HepG2 (cell line): ENCODE results near the gene NUBP2.

Experiments used
- FIP1L1 ChIP-seq: fragments of 200-400 bp; formaldehyde crosslinking; IDR thresholded peaks from 2 replicates; pipeline ENCODE4 v1.6.1; 2018; ENCODE audit warnings: low read depth, mild to moderate bottlenecking, low read length, moderate library complexity, borderline replicate concordance; ENCODE audit not compliant: insufficient read depth
- HHEX ChIP-seq: IDR thresholded peaks from 2 replicates; pipeline ENCODE4 v1.6.1; 2016; ENCODE audit warnings: control low read depth
- JUND ChIP-seq: sonication (generic); formaldehyde crosslinking; IDR thresholded peaks from 2 replicates; pipeline ENCODE4 v1.8.0; 2022; ENCODE audit warnings: mild to moderate bottlenecking, missing genetic modification reagents
- SOX6 ChIP-seq, 2 experiments: fragments of 450-650 bp in 1 of 2; sonication (generic) in 1 of 2; formaldehyde crosslinking in 1 of 2; IDR thresholded peaks; 2 replicates each; pipeline versions ENCODE4 v1.4.0 to v1.6.1; 2017 to 2020; ENCODE audit warnings: antibody characterized with exemption in 1 of 2, mild to moderate bottlenecking in 1 of 2, missing genetic modification reagents in 1 of 2
- SRSF1 ChIP-seq: fragments of 200-400 bp; formaldehyde crosslinking; optimal IDR thresholded peaks from 2 replicates; pipeline ENCODE3; 2017; ENCODE audit warnings: mild to moderate bottlenecking, low read depth, low read length, moderate library complexity
- ZFP1 ChIP-seq: IDR thresholded peaks from 2 replicates; pipeline ENCODE4 v1.6.1; 2016
- ZNF264 ChIP-seq: sonication (generic); formaldehyde crosslinking; IDR thresholded peaks from 2 replicates; pipeline ENCODE4 v1.4.0; 2020; ENCODE audit warnings: missing genetic modification reagents
- ZNF850 ChIP-seq: sonication (generic); formaldehyde crosslinking; conservative IDR thresholded peaks from 2 replicates; pipeline ENCODE4 v1.9.0; 2021; ENCODE audit warnings: mild to moderate bottlenecking, missing genetic modification reagents
- TF ChIP-seq, protein P1 (sequence below): sonication (generic); formaldehyde crosslinking; IDR thresholded peaks from 2 replicates; pipeline ENCODE4 v1.5.0; 2020; ENCODE audit warnings: mild to moderate bottlenecking, missing genetic modification reagents, moderate library complexity
- TF ChIP-seq, protein P2 (sequence below): IDR thresholded peaks from 2 replicates; pipeline ENCODE4 v1.6.1; 2016
- TF ChIP-seq, protein P3 (sequence below): sonication (generic); formaldehyde crosslinking; IDR thresholded peaks from 2 replicates; pipeline ENCODE4 v1.8.0; 2022; ENCODE audit warnings: missing genetic modification reagents, mild to moderate bottlenecking, borderline replicate concordance
- TF ChIP-seq, protein P4 (sequence below): sonication (generic); formaldehyde crosslinking; IDR thresholded peaks from 2 replicates; pipeline ENCODE4 v1.5.0; 2020; ENCODE audit warnings: missing genetic modification reagents
- TF ChIP-seq, protein P5 (sequence below): IDR thresholded peaks from 2 replicates; pipeline ENCODE4 v1.6.1; 2012; ENCODE audit warnings: inconsistent platforms

DNA sequence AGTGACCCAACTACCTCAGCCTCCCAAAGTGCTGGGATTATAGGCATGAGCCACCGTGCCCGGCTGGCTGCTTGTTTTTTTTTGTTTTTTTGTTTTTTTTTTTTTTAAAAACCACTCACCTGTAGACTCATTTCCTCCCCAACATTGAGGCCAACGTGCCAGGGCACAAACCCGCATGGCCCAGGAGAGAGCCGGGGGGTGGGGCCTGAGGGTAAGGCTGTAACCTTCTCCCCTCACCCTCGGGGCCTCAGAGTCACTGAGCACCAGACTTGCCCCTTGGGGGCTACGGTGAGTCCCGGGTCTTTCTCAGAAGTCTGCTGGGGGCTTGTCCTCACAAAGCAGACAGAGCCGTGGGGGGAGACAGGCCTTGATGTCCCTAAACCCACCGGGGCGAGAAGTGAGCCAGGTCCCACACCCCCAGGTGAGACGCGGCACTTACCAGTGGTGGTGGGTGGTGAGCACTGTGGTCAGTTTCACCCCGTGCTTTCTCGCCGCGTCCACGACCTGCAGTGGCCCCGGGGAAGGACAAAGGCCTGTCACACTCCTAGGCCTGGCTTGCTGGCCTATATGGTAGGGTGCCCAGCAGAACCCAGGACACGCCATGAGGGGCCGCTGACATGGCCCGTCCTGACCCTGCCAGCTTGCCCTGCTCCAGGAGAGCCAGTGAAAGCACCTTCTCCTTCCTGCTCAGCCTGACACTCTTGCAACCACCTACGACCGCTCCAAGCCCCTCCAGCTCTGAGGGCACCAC, 39.3 kb downstream of the NUBP2 start:
- TF ChIP-seq ZNF850, result no peak
- TF ChIP-seq, protein P1, sequence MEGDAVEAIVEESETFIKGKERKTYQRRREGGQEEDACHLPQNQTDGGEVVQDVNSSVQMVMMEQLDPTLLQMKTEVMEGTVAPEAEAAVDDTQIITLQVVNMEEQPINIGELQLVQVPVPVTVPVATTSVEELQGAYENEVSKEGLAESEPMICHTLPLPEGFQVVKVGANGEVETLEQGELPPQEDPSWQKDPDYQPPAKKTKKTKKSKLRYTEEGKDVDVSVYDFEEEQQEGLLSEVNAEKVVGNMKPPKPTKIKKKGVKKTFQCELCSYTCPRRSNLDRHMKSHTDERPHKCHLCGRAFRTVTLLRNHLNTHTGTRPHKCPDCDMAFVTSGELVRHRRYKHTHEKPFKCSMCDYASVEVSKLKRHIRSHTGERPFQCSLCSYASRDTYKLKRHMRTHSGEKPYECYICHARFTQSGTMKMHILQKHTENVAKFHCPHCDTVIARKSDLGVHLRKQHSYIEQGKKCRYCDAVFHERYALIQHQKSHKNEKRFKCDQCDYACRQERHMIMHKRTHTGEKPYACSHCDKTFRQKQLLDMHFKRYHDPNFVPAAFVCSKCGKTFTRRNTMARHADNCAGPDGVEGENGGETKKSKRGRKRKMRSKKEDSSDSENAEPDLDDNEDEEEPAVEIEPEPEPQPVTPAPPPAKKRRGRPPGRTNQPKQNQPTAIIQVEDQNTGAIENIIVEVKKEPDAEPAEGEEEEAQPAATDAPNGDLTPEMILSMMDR (CRISPR knock-in tag), result no peak
- no peak for TF ChIP-seq HHEX (CRISPR knock-in tag)
- TF ChIP-seq SRSF1, result no peak
- TF ChIP-seq, protein P2, sequence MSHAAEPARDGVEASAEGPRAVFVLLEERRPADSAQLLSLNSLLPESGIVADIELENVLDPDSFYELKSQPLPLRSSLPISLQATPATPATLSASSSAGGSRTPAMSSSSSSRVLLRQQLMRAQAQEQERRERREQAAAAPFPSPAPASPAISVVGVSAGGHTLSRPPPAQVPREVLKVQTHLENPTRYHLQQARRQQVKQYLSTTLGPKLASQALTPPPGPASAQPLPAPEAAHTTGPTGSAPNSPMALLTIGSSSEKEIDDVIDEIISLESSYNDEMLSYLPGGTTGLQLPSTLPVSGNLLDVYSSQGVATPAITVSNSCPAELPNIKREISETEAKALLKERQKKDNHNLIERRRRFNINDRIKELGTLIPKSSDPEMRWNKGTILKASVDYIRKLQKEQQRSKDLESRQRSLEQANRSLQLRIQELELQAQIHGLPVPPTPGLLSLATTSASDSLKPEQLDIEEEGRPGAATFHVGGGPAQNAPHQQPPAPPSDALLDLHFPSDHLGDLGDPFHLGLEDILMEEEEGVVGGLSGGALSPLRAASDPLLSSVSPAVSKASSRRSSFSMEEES (CRISPR knock-in tag), result no peak
- no peak for TF ChIP-seq FIP1L1
- TF ChIP-seq, protein P3, sequence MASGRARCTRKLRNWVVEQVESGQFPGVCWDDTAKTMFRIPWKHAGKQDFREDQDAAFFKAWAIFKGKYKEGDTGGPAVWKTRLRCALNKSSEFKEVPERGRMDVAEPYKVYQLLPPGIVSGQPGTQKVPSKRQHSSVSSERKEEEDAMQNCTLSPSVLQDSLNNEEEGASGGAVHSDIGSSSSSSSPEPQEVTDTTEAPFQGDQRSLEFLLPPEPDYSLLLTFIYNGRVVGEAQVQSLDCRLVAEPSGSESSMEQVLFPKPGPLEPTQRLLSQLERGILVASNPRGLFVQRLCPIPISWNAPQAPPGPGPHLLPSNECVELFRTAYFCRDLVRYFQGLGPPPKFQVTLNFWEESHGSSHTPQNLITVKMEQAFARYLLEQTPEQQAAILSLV (CRISPR knock-in tag), result no peak
- no peak for TF ChIP-seq SOX6 (IDR thresholded peaks at IDR 0.05)
- TF ChIP-seq SOX6 (CRISPR knock-in tag; IDR thresholded peaks at IDR 0.05), result no peak
- TF ChIP-seq, protein P4, sequence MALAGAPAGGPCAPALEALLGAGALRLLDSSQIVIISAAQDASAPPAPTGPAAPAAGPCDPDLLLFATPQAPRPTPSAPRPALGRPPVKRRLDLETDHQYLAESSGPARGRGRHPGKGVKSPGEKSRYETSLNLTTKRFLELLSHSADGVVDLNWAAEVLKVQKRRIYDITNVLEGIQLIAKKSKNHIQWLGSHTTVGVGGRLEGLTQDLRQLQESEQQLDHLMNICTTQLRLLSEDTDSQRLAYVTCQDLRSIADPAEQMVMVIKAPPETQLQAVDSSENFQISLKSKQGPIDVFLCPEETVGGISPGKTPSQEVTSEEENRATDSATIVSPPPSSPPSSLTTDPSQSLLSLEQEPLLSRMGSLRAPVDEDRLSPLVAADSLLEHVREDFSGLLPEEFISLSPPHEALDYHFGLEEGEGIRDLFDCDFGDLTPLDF (CRISPR knock-in tag), result no peak
- TF ChIP-seq, protein P5, sequence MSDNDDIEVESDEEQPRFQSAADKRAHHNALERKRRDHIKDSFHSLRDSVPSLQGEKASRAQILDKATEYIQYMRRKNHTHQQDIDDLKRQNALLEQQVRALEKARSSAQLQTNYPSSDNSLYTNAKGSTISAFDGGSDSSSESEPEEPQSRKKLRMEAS, result no peak
- no peak for TF ChIP-seq ZNF264 (CRISPR knock-in tag)
- no peak for TF ChIP-seq ZFP1
- TF ChIP-seq JUND, result no peak
